ENCODE data around the gene MTUS2.

MTUS2 gene

GRCh38 chr13:29526741-29527140 is 706.6 kb downstream of the MTUS2 start:
- no peak for DNase-seq (ENCODE audit: low spot score)

GRCh38 chr13:29527511-29527910 is 707.4 kb downstream of the MTUS2 start:
- no peak for DNase-seq (ENCODE audit: low spot score)

- DNase-seq (ENCODE audit: low spot score) = no peak
Observed at GRCh38 chr13:29527916-29528315, 707.8 kb downstream of the MTUS2 start.

- no peak for DNase-seq (ENCODE audit: low spot score)
Observed at GRCh38 chr13:29529754-29530153, 709.6 kb downstream of the MTUS2 start.

GRCh38 chr13:29530901-29531300 is 710.8 kb downstream of the MTUS2 start:
- no peak for DNase-seq (ENCODE audit: low spot score)

- no peak for DNase-seq (ENCODE audit: low spot score)
Observed at GRCh38 chr13:29532116-29532515, 712.0 kb downstream of the MTUS2 start.

- DNase-seq (ENCODE audit: low spot score) = no peak
Observed at GRCh38 chr13:29532821-29533220, 712.7 kb downstream of the MTUS2 start.

GRCh38 chr13:29534083-29534482 is 713.9 kb downstream of the MTUS2 start:
- DNase-seq (ENCODE audit: low spot score) = no peak

- DNase-seq (ENCODE audit: low spot score) = no peak
Observed at GRCh38 chr13:29535663-29536655, 715.8 kb downstream of the MTUS2 start.

GRCh38 chr13:29536853-29537252 is 716.7 kb downstream of the MTUS2 start:
- DNase-seq (ENCODE audit: low spot score) = no peak

- no peak for DNase-seq (ENCODE audit: low spot score)
Observed at GRCh38 chr13:29537736-29538651, 717.9 kb downstream of the MTUS2 start.

- DNase-seq (ENCODE audit: low spot score) = no peak
Observed at GRCh38 chr13:29538652-29539040, 718.5 kb downstream of the MTUS2 start.

GRCh38 chr13:29539856-29540255 is 719.7 kb downstream of the MTUS2 start:
- DNase-seq (ENCODE audit: low spot score) = no peak

- no peak for DNase-seq (ENCODE audit: low spot score)
Observed at GRCh38 chr13:29540334-29540733, 720.2 kb downstream of the MTUS2 start.

- no peak for DNase-seq (ENCODE audit: low spot score)
Observed at GRCh38 chr13:29540799-29541198, 720.7 kb downstream of the MTUS2 start.

GRCh38 chr13:29541400-29541799 is 721.3 kb downstream of the MTUS2 start:
- no peak for DNase-seq (ENCODE audit: low spot score)

GRCh38 chr13:29542381-29542780 is 722.2 kb downstream of the MTUS2 start:
- DNase-seq (ENCODE audit: low spot score) = no peak

GRCh38 chr13:29543230-29544215 is 723.4 kb downstream of the MTUS2 start:
- no peak for DNase-seq (ENCODE audit: low spot score)

GRCh38 chr13:29545988-29546387 is 725.8 kb downstream of the MTUS2 start:
- no peak for DNase-seq (ENCODE audit: low spot score)

- DNase-seq (ENCODE audit: low spot score) = no peak
Observed at GRCh38 chr13:29546662-29547061, 726.5 kb downstream of the MTUS2 start.

- no peak for DNase-seq (ENCODE audit: low spot score)
Observed at GRCh38 chr13:29547153-29547552, 727.0 kb downstream of the MTUS2 start.
